ENCODE data around the gene CLPX. TPM values are rescaled to one million over a fixed set of nuclear protein-coding genes. Genes with fewer than 3 reads are reported as not detected.

CLPX gene
- total RNA-seq, 1 experiment from 2014 or later = 44.9 TPM

GRCh38 chr15:65175511-65175910, 9.6 kb downstream of the CLPX start:
- no peaks in the 10 kb centered on the region for H3K27me3 Mint-ChIP-seq (ENCODE audit: unreplicated experiment)
- no peak for DNase-seq
- no TSS peak for BruUV-seq (replicated peaks)

GRCh38 chr15:65174509-65174908, 10.6 kb downstream of the CLPX start:
- intact Hi-C loops (cut with micrococcal nuclease; ENCODE audit: unreplicated experiment) = no loop called here
- no peak for TF ChIP-seq CTCF (IDR thresholded peaks at IDR 0.05; ENCODE audit: unreplicated experiment)
- no peak overlapping the region for H3K4me3 Mint-ChIP-seq (ENCODE audit: low read depth, unreplicated experiment)
- no peak for DNase-seq
- H3K27me3 Mint-ChIP-seq (ENCODE audit: unreplicated experiment) = no peaks in the 10 kb centered on the region
- no peaks in the 10 kb centered on the region for H3K9me3 Mint-ChIP-seq (ENCODE audit: low read depth, unreplicated experiment)
- peaks cover 47% of the 10 kb centered on the region for H3K36me3 Mint-ChIP-seq (ENCODE audit: insufficient read depth, unreplicated experiment)
- CTCF ChIA-PET = no interaction called here
- H3K4me1 Mint-ChIP-seq (ENCODE audit: low read depth, unreplicated experiment) = peaks cover 17% of the 10 kb centered on the region
- H3K27ac Mint-ChIP-seq (ENCODE audit: unreplicated experiment) = no peak overlapping the region
- no TSS peak for BruUV-seq (replicated peaks)

More at GRCh38 chr15:65175511-65175910, 9.6 kb downstream of the CLPX start:
- CTCF ChIA-PET = no interaction called here
- peaks cover 47% of the 10 kb centered on the region for H3K36me3 Mint-ChIP-seq (ENCODE audit: insufficient read depth, unreplicated experiment)
- intact Hi-C loops (cut with micrococcal nuclease; ENCODE audit: unreplicated experiment) = no loop called here
- H3K27ac Mint-ChIP-seq (ENCODE audit: unreplicated experiment) = no peak overlapping the region
- TF ChIP-seq CTCF (IDR thresholded peaks at IDR 0.05; ENCODE audit: unreplicated experiment) = no peak
- no peaks in the 10 kb centered on the region for H3K9me3 Mint-ChIP-seq (ENCODE audit: low read depth, unreplicated experiment)
- H3K4me3 Mint-ChIP-seq (ENCODE audit: low read depth, unreplicated experiment) = no peak overlapping the region
- peaks cover 17% of the 10 kb centered on the region for H3K4me1 Mint-ChIP-seq (ENCODE audit: low read depth, unreplicated experiment)

GRCh38 chr15:65172531-65172930, 12.6 kb downstream of the CLPX start:
- no peak for TF ChIP-seq CTCF (IDR thresholded peaks at IDR 0.05; ENCODE audit: unreplicated experiment)
- no peak overlapping the region for H3K27ac Mint-ChIP-seq (ENCODE audit: unreplicated experiment)
- CTCF ChIA-PET = no interaction called here
- DNase-seq = no peak
- intact Hi-C loops (cut with micrococcal nuclease; ENCODE audit: unreplicated experiment) = no loop called here
- peaks cover 11% of the 10 kb centered on the region for H3K4me1 Mint-ChIP-seq (ENCODE audit: low read depth, unreplicated experiment)
- no peaks in the 10 kb centered on the region for H3K9me3 Mint-ChIP-seq (ENCODE audit: low read depth, unreplicated experiment)
- no peak overlapping the region for H3K4me3 Mint-ChIP-seq (ENCODE audit: low read depth, unreplicated experiment)
- H3K27me3 Mint-ChIP-seq (ENCODE audit: unreplicated experiment) = no peaks in the 10 kb centered on the region
- BruUV-seq (replicated peaks) = no TSS peak
- H3K36me3 Mint-ChIP-seq (ENCODE audit: insufficient read depth, unreplicated experiment) = peaks cover 42% of the 10 kb centered on the region

- peaks cover 39% of the 10 kb centered on the region for H3K36me3 Mint-ChIP-seq (ENCODE audit: insufficient read depth, unreplicated experiment)
- intact Hi-C loops (cut with micrococcal nuclease; ENCODE audit: unreplicated experiment) = no loop called here
- no peak for TF ChIP-seq CTCF (IDR thresholded peaks at IDR 0.05; ENCODE audit: unreplicated experiment)
- no TSS peak for BruUV-seq (replicated peaks)
- CTCF ChIA-PET = interaction anchor here (0.6 kb wide), 1 partner anchor 53 kb away, joined by 4 read pairs; no protein-coding TSS in a partner anchor
- no peak overlapping the region for H3K4me3 Mint-ChIP-seq (ENCODE audit: low read depth, unreplicated experiment)
- peaks cover 11% of the 10 kb centered on the region for H3K4me1 Mint-ChIP-seq (ENCODE audit: low read depth, unreplicated experiment)
- no peak overlapping the region for H3K27ac Mint-ChIP-seq (ENCODE audit: unreplicated experiment)
- no peaks in the 10 kb centered on the region for H3K9me3 Mint-ChIP-seq (ENCODE audit: low read depth, unreplicated experiment)
- H3K27me3 Mint-ChIP-seq (ENCODE audit: unreplicated experiment) = no peaks in the 10 kb centered on the region
- DNase-seq = no peak
Observed at GRCh38 chr15:65171428-65171827, 13.7 kb downstream of the CLPX start.
